GM18951 (cell line): ENCODE measurements around the gene CHST11.

Experiments used
- POLR2A ChIP-seq: IDR thresholded peaks from 4 replicates; pipeline ENCODE4 v1.6.1; 2011; ENCODE audit warnings: mild to moderate bottlenecking; ENCODE audit not compliant: insufficient read length, insufficient read depth; ENCODE audit errors: extremely low read depth
- in situ Hi-C: fragments of 300-500 bp; cut with MboI; formaldehyde crosslinking; loops from one replicate; pipeline ENCODE4 v1.12.0; 2022; ENCODE audit warnings: low sequenced_read_pairs, mixed read lengths, inconsistent platforms; ENCODE audit not compliant: unreplicated experiment

The CHST11 gene

DNA sequence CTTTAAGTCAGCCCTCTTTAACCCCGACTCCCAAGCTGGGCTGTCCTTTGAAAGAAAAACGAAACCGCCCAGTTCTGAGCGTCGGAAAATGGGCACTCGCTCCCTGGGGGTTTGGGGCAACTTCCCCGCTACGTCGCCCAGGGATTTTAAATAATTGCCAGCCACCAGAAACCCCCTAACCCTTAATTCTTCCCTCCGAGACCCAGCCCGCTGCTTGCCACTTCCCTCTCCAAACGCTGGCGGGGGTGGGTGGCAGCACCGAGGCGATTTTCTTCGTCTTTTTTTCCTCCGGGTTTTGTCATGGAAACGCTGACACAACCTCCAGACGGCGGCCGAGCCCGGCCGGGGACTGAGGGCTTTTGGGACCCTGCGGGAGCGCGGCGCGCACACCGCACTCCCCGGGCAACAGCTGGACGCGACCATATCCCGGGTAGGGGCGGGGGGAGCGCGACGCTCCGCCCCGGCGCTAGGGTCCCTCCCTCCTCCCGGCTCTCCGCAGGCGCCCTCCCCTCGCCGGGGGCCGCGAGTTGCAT, at the start of gene CHST11:
Gene CHST11 (plus strand): TSS at position 532 of the 533 bp plus-strand sequence.
- TF ChIP-seq POLR2A = no peak
- in situ Hi-C loops = loop anchor here (10.0 kb wide), 1 partner anchor 72 kb away; no protein-coding TSS in a partner anchor

- TF ChIP-seq POLR2A = no peak
- in situ Hi-C loops = no loop called here
These were observed 49.3 kb upstream of the CHST11 start for GRCh38 chr12:104407438-104407837.

DNA sequence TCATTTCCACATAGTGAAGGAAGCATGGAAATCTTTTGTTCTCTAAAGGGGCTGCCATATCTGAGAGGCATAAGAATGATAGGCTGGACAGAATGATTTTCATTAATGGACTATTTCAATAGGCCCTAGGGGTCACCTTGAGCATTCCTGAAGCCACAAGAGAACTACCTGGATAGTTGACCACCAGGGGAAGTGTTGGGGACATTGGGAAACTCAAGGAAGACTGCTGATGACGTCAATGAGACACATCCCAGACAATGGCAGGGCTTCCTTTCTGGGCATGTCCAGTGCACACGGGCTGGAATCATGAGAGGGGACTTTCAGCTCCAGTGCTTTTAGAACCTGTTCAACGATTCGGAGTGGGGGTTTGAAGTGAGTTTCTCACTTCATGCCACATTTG, 48.8 kb upstream of the CHST11 start:
- no peak for TF ChIP-seq POLR2A
- in situ Hi-C loops = no loop called here

DNA sequence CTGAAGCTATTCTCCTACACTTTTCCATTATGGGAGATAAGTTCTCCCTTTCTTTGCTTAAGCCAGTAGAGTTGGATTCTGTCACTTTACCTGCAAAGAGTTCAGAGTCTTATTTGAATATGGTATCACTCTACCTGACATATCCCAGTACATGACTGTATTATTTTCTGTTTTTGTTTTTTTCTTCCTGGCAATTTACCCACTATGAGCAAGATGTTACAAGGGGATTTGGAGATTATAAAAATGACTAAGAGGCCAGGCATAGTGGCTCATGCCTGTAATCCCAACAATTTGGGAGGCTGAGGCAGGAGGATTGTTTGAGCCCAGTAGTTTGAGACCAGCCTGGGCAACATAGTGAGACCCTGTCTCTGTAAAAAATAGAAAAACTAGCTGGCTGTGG, 46.4 kb upstream of the CHST11 start:
- in situ Hi-C loops = no loop called here
- TF ChIP-seq POLR2A = no peak

DNA sequence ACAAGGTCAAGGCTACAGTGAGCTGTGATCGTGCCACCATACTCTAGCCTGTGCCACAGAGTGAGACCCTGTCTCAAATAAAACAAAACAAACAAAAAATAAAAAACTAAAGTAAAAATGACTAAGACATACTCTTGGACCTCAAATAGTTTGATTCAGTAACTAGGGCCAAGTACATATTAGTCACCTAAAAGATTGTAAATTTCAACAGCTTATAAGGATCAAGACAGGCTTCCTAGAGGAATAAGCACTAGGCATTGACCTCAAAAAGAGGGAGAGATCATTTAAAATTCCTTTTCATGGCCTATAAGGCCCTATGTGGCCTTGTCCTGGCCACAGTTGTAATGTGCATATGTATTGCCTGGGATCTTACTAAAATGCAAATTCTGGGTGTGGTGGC, 46.0 kb upstream of the CHST11 start:
- in situ Hi-C loops = no loop called here
- TF ChIP-seq POLR2A = no peak

DNA sequence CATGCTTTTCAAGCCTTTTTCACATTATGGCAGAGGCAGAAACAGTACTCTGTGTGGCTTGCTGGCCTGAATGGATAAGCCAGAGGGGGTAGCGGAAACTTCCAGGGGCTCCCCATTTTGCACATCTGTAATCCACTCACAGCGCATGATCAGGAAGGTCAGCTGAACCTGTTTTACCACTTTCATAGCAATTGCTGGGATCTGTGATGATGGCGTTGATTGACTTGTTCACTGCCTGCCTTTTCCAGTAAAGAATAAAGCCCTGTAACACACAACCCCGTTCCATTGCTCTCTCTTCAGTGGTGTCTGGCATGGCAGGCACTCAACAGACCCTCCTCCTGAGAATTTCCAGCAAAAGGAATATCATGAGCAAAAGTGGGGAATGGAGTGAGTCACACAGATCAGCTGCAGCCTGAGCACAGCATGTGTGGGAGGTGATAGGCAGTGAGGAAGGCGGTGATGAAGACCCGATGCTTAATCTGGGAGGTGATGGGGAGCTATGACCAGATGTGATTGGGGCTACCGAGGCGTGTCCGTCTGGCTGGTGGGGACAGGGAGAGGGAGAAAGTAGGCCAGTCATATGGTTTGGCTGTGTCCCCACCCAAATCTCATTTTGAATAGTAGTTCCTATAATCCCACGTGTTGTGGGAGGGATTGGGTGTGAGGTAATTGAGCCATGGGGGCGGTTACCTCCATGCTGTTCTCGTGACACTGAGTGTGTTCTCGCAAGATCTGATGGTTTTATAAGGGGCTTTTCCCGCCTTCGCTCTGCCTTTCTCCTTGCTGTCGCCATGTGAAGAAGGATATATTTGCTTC, 44.7 kb upstream of the CHST11 start:
- in situ Hi-C loops = no loop called here
- no peak for TF ChIP-seq POLR2A

GRCh38 chr12:104412681-104413080, 44.1 kb upstream of the CHST11 start:
- in situ Hi-C loops = no loop called here
- TF ChIP-seq POLR2A = no peak

- in situ Hi-C loops = no loop called here
- TF ChIP-seq POLR2A = no peak
These were observed 43.4 kb upstream of the CHST11 start for GRCh38 chr12:104413330-104413729.

GRCh38 chr12:104414581-104415341, 42.0 kb upstream of the CHST11 start:
- in situ Hi-C loops = no loop called here
- TF ChIP-seq POLR2A = no peak

DNA sequence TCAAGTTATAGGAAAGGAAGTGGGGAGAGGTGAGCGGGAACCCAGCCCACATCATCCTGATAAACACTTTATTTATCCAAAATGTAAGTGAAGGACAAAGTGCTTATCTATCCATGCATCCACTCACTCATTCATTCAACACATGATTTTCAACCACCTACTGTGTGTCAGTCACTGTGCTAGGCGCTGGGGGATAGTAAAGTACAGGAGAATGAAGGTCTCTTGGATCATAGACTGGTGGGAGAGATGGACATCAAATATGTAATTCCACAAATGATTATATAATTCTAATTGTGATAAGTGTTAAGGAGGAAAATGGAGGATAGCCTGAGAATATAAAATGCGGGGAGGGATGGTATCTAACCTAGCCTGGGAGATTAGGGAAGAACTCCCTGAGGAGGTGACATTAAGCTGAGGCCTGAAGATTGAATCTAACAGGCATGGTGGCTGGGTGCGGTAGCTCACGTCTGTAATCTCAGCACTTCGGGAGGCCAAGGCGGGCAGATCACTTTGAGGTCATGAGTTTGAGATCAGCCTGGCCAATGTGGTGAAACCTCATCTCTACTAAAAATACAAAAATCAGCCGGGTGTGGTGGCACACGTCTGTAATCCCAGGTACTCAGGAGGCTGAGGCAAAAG, 41.3 kb upstream of the CHST11 start:
- TF ChIP-seq POLR2A = no peak
- in situ Hi-C loops = no loop called here

- in situ Hi-C loops = no loop called here
- TF ChIP-seq POLR2A = no peak
These were observed 40.6 kb upstream of the CHST11 start for GRCh38 chr12:104416136-104416535.

- no peak for TF ChIP-seq POLR2A
- in situ Hi-C loops = no loop called here
These were observed 40.2 kb upstream of the CHST11 start for GRCh38 chr12:104416585-104416984.

DNA sequence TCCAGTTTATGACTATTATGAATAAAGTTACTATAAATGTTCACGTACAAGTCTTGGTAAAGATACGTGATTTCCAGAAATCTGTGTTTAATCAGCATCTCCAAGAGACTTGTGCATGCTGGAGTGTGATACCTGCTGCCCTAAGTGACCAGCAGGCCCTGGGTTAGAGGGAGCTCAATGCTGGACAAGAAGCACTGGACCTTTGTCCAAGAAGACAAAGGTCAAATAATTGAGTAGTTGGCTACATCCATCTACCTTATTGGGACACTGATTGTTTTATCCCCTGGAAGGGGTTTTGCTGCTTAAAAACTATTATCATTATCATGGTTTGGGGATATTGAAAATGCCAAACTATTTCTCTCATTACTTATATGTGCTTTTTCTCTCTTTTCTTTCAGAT, 37.0 kb upstream of the CHST11 start:
- TF ChIP-seq POLR2A = no peak
- in situ Hi-C loops = no loop called here
